Retinal pigment epithelial cell (primary cell): ENCODE results near the gene PGRMC1.
"Not testable (repeated sequence)": the region's sequence is repeated elsewhere in the genome, so short reads cannot be mapped to it uniquely, and the experiment has no call there.

Source experiments
- DNase-seq: peaks from one replicate; pipeline ENCODE4 v3.0.0-alpha.2; 2010; ENCODE audit warnings: low read depth
- H3K4me3 ChIP-seq: 2 replicates; pipeline ENCODE4 v1.5.1; 2011; ENCODE audit warnings: mild to moderate bottlenecking, low read length, control low read depth, moderate library complexity
- CTCF ChIP-seq: conservative IDR thresholded peaks from 2 replicates; pipeline ENCODE4 v1.5.1; 2011; ENCODE audit warnings: low read depth, low read length, control low read depth, inconsistent platforms

The PGRMC1 gene

DNA sequence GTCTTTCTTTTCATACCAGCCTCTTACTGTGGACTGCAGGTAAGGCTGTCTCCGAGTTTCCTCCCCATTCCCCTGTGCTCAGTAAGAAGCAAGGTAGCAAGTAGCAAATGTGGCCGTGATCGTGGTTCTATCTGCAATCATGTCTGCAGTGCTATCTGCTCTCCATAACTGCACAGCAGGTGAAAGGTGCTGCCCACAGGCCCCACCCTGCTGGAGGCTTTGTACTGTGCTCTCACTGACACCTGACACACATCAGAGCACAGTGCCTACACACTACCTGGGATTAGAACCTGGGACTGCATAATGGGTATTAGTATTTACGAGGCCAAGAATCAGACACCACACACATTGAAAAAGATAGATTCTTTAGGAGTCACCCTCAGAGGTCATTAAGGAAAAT, 15.3 kb downstream of the PGRMC1 start:
- no peak for DNase-seq
- TF ChIP-seq CTCF = no peak
- H3K4me3 ChIP-seq = no peak overlapping the region

DNA sequence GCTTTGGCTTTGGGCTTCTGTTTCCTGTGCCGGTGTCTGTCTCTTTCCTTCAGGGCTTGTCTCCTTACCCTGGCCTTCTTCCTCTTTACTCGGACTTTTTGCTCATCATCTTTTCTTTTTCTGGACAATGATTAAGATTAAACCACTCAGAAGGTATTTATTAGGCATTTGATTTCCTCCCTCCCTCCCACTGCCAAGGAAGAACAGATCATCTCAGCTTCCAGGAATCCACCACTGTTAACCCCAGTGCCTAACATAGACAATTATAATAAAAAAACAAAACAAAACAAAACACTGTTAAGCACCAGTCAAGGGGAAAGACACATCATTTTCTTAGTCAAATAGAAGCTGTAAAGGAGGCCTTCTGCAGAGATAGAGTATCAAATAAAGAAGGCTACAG, 16.6 kb downstream of the PGRMC1 start:
- no peak overlapping the region for H3K4me3 ChIP-seq
- DNase-seq = no peak
- no peak for TF ChIP-seq CTCF

DNA sequence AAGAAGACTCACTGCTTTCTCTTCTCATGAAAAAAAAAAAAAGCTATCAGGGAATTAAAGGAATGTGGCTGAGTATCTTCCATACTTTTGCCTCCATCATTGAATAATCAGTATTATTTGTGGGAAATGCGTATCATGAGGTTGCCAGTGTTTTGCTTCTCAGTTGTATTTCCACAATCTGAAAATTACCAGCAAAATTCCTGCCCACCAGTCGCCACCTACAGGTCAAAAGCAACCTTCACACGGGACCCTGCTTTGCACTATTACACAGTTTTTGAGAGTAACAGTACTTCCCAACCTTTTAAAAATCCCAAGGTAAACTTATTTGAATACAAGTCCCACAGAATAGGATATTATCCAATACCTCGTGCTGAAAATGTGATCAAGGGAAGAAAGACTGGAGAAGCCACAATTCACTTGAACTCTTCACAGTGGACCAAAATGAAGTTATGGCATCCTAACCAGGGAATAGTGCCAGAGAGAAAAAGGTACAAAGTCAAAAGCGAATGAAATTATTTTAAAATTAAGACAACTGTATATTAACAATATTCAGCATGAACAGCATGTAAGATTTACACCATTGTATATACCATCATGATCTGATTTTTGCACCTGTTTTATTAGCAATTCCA, 30.4 kb downstream of the PGRMC1 start:
- no peak for DNase-seq
- TF ChIP-seq CTCF = peak; percentile 79
- H3K4me3 ChIP-seq = no peak overlapping the region

GRCh38 chrX:119267115-119267514, 31.0 kb downstream of the PGRMC1 start:
- H3K4me3 ChIP-seq, DNase-seq: not testable (repeated sequence)

DNA sequence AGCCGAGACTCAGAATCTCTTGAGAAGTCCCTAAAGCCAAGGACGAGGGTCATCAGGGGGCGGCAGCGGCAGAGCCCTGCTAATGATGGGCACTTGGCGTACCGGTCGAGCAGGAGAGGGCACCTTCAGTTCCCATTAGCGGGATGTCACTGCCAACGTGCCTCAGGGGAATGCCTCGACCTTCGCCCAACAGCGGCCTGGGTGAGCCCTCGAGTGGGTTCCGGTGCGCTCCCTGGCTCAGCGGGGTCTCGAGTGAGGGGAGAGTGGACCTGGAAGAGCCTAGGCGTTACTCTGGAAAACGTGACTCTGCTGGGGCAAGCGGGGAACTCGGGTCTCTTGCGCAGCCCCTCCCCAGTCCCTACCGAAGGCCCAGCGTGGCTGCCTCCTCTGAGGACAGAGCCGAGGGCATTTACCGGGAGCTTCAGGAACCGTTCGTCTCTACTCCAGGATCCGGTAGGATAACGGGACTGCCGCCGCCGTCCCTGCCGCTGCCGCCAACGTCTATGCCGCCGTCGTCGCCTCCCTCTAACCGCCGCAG, 36.9 kb downstream of the PGRMC1 start:
- no peak for DNase-seq
- no peak overlapping the region for H3K4me3 ChIP-seq
- no peak for TF ChIP-seq CTCF

- H3K4me3 ChIP-seq = no peak overlapping the region
- peak; percentile 42 for TF ChIP-seq CTCF
- DNase-seq = peak; percentile 16
These were observed 37.5 kb downstream of the PGRMC1 start for GRCh38 chrX:119273420-119274192.

GRCh38 chrX:119282347-119282746, 46.3 kb downstream of the PGRMC1 start:
- not testable (repeated sequence) for H3K4me3 ChIP-seq, DNase-seq

- no peak for DNase-seq
- H3K4me3 ChIP-seq = no peak overlapping the region
- peak; percentile 4 for TF ChIP-seq CTCF
These were observed 52.9 kb downstream of the PGRMC1 start for GRCh38 chrX:119288890-119289393.
